GM18519 (cell line): ENCODE measurements around the gene ERBB4.

ENCODE experiments used
- ATAC-seq: cut with Tn5 transposase; IDR thresholded peaks from one replicate; pipeline ENCODE4 v1.9.1; 2021; ENCODE audit warnings: mild to moderate bottlenecking, moderate library complexity; ENCODE audit not compliant: unreplicated experiment, low FRiP score

The ERBB4 gene

DNA sequence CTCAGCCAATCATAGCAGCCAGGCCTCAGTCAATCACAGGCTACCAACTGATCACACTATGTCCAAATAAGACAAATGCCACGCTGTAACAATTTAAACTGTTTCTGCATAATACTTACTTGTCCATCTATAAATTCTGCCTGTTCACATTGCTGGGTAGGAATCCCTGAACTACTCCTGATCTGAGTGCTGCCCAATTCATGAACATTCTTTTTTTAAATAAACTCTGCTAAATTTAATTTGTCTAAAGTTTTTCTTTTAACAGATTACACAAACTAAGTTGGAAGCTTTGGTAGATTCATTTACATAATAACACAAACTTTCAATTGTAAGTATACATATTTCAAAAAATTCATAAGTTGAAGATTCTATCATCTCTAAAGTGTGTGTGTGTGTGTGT is 583.0 kb downstream of the ERBB4 start:
- ATAC-seq: no peak

DNA sequence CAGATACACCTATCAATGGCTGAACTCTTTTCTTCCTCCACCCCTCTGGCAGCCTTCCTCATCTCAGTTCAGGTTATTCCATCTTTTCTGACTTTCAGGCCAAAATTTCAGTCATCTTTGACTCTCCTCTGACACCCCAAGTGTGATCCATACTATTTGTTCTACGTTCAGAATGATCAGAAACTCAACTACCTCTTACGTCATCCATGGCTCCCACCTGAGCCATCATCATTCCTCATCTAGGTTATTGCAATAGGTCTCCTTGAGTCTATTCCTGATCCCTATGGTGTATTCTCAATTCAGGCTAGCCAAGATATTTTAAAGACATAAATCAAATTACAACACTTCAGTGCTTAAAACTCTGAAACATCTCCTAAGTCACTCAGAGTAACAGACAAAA is 589.7 kb downstream of the ERBB4 start:
- ATAC-seq: no peak

DNA sequence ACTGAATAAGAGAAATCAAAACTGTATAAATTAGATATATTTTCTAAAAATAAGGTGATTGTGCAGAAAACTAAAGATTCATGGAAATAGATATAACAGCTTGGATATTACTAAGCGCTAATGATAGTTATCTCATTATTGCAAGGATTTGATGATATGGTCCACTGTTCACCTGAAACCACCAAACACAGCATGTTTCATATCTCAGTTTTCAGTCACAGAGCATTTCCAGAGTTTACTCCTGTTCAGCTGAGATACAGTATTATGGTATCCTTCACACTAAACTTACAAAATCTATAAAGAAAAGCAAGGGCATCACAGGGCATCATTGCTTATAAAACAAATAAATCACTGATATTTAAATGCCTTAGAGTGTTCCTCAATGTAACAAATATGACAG is 591.6 kb downstream of the ERBB4 start:
- ATAC-seq: no peak

DNA sequence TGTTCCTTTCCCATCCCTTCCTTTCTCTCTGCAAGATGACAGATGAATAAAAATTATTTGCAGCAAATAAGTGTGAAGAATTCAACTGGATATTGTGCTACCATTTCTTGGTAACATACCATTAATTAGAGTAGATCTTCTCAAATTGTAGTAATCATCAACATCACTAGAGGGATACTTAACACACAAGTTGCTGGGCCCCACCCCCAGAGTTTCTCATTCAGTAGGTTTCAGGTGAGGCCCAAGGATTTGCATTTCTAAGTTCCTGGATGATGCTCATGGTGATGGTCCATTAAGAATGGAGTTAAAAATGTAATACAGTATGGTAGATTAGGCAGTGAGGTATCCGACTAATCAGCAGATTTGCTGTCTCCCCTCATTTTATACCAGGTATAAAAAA is 594.0 kb downstream of the ERBB4 start:
- peak; percentile 80 for ATAC-seq

DNA sequence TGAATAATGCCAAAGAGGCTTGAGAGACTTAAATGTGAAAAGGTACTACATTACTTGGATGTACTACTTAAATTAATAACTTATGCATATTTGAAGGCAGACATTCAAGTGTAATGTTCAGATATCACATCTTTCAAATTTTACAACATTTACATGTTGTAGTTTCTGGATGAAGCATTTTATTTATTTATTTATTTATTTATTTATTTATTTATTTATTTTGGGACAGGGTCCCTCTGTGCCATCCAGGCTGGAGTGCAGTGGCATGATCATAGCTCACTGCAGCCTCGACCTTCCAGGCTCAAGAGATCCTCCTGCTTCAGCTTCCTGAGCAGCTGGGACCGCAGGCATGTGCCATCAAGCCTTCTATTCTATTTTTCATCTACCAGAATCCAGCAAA is 596.4 kb downstream of the ERBB4 start:
- ATAC-seq: no peak

DNA sequence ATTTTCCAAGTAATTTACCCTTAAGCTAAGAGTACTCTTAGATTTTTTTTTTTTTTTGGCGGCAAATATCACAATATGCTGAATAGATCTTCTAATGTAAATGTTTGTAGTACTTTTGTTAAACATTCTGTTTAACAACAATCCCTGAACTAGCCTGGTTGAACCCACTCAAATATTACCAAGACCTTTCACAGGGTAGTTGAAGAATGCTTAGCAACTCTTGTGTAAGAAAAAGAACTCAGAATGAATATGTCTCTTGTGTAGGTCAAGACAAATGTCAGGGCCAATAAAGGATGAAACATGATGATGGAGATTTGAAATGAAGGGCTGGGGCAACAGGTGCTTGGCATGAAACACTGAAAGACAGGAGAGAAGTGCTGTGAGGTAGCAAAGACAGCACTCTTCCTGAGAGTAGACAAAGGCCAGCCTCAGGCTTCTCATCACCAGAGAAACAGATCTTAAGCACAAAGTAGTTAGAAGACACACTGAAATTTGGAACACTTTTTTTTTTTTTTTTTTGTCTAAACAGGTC is 597.3 kb downstream of the ERBB4 start:
- ATAC-seq: no peak

DNA sequence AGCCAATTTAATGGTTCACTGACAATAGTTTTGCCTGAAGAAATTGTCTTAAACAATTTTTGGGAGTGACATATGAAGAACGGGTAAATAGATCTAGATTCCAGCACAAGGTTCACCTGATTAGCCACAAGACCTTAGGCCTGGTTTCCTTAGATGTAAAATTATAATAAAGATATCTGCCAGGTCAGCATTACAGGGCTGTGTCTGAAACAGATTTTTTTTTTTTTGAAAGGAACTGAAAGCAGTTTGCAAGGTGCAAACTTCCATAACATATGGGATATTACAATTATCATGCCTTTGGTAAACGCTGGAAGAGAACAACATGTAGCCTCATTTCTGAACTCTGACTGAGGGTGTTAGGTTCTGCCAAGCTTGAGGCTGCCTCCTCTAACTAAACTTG is 599.4 kb downstream of the ERBB4 start:
- ATAC-seq: no peak

DNA sequence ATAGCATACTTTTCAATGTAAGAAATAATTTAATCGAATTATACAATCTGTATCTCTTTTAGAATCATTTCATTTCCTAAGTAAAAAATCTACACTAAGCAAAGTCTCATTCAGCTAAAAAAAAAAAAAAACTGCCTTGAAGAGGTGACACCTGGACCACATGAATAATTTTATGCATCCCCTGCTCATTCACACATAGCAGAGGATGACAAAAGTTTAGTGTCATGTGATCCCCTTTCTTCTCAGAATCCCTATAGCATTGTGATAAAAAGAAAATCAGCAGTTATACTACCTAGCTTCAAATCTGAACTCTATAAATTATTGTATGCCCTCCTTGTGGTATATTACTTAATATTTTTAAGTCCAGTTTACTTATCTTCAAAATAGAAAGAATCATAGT is 603.8 kb downstream of the ERBB4 start:
- no peak for ATAC-seq

DNA sequence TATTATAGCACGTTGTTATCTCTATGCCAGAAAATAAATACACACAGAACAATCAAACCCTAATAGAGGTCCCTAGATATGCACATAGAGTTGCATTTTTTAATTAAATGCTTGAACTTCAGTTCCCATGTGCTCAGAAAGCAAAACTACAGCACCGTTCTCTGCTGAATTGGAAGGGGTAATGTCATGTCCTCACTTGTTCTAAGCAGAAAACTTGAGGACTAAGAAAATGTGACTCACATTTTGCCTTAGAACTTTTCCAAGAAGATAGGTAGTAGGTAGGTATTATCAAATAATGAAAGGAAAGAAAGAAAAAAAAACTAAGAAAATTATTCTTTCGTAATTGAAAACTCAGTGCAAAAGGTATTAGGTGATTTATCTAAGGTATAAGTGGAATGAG is 607.3 kb downstream of the ERBB4 start:
- ATAC-seq: no peak

DNA sequence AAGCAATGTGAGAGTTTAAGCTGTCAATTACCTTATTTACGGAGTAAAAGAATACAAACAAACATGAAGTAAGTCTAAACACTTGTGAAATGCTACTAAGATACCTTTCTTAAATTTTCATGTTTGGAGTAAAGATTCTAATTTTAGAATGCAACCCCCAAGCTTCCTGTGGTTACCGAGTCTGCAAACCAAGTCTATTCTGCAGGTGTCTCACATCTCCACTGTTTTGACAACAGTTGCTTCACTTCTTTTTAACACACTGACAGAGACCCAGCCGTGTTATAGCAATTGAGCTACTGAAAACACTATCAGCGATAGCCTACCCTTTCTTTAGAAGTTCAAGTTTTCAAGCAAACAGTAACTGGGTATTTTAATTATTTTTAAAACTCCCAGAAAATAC is 608.3 kb downstream of the ERBB4 start:
- peak; percentile 96 for ATAC-seq

DNA sequence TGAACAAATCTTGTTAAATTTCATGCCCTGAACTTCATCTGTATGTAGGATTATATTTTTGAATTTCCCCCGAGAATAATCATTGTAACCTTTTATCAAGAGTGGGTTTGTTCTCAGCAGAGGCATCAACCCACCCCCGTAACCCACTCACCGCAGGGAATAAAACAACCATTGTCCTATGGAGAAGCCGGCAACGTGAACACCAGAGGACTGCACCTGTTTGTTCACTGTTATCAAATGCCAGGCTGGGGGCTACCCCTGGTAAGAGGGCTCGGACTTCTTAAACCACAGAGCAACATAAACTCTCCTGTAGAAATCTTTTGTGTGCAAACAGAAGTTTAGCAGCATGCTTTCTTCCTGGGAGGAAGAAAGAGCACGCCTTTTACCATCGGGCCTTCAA is 610.4 kb downstream of the ERBB4 start:
- ATAC-seq: no peak

DNA sequence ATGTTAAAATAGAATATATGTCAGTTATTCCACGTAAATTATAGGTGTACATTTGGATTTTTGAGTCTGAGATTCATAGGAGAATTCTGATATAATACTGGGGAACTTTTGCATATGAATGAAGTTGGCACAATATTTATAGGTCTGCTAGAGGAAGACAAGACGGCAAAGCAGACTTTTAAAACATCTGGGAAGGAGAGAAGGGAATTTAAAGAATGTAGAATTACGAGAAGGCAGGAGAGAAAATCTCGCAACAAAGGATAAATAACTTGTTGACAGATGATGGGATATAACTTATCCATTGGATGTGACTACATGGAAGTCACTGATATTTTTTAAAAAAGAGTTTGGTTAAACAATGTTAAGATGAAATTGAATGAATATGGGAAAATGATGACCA is 615.6 kb downstream of the ERBB4 start:
- no peak for ATAC-seq

DNA sequence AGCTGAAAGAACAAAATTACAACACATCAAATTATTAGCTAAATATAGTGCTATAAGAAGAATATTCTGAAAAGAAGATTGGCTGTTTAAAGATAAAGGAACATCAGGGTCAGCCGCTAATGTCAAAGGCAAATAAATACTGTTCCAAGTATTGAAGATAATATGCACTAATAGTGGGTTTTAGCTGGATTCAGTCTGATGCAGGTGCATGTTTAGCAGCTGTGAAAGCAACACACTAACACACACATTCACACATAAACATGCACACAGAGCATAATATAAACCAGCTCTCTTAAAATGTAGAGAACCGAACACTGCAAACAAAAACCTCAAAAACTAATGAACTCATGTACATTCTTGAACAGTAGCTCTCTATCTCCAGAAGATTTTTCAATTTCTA is 634.6 kb downstream of the ERBB4 start:
- ATAC-seq: no peak

DNA sequence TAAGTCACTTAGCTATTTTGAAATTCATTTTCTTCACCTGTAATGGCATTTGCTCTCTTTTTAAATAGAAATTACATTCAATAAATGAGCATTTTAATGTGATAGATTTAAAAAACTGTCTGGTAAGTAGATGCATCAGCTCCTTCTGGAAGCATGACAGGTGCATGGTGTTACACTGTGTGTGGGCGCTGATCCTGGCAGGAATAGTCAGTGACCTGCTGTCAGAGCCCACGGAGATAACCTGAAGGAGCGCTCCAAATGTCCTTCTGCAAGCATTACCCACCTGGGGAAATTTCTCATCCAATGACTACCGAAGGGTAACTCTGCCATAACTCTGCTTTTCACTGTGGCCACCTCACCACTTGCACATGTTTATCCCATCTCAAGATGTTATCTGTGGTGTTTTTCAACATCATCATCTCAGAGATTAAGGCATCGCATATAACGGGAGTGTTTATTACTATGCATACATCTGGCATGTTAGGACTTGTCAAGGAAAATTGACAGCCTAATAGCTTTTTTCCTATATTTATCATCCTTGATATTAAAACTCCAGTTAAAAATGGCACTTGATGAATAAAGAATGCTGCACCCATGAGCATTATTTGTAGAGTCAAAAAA is 637.3 kb downstream of the ERBB4 start:
- ATAC-seq: no peak

DNA sequence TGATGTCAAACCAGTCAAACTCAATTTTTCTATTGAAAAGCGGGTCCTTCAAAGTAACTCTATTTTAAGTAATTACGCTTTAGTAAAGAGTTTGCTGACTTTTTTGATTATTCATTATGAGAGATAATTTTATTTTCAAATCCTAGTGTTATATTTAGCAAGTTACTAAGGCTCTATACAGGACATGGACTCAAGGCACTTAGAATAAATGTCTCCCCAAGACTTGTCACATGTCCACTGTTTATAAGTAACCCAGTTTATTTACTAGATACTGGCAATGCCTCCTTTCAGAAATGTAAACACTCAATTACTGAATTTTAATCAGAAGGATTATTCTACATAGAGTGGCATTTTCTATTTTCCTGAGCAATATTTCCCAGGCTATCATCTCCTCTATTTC is 638.1 kb downstream of the ERBB4 start:
- ATAC-seq: no peak

DNA sequence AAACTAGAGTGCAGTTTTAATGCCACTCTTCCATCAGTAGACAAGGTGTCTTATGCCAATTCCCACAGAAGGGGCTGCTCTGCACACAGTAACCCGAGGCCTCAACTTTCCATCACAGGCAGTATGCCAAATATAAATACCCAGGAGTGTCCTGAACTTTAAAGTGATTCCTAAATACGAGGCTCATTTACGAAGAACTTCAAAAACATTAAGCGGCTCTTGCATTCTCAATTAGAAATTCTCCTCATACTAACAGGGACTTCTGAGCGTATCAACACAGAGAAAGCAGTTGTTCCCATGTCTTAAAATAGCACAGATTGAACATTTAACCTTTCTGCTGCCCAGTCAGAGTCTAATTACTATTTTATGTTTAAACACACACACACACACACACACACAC is 638.6 kb downstream of the ERBB4 start:
- no peak for ATAC-seq

DNA sequence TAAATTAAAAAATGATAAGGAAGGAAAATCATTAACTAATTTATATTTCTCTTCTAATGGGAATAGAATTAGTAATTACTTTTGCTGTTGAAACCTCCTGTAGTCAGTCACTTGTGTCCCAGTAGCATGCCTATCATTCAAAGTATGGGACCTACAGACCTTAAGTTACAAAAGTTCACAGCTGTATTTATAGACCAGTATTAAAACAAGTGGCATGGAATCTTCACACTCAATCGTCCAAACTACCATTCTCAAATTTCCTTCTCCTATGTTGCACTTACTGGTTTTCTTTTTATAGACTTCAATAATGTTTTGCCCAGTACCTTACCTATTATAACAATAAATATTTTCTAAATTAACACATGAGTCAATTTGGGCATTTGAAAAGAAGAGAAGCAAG is 639.9 kb downstream of the ERBB4 start:
- ATAC-seq: no peak

DNA sequence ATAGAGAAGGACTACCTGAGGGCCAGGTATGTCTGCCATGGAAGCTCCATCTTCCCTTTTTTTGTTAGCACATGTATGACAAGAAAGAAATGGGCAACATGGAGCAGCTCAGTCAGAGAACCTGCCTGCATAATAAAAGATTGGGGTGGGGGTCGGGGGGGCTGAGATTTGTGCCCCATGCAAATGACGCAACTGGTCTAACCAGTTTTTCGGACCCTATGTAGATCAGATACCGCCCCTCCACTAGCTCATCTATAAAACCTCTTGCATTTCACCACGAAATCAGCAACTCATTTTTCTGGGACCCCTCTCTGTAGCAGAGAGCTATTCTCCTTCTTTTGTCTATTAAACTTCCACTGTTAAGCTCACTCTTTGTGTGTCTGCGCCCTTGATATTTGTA is 657.2 kb downstream of the ERBB4 start:
- no peak for ATAC-seq

DNA sequence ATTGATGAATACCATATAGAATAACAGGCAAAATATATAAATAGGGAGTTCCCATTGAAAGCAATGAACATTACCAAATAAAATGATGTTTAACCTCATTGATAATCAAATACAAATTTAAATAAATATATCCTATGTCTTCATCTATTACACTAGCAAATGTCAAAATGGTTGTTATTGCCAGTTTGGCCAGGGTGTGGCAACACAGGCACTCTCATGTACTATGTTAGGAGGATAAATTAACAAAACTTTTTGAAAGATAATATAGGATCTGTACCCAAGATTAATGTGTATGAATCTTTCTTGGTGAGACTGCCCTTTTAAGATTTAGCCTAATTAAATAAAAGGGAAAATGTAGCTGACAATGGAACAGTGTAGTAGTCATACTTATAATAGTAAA is 659.3 kb downstream of the ERBB4 start:
- ATAC-seq: no peak

DNA sequence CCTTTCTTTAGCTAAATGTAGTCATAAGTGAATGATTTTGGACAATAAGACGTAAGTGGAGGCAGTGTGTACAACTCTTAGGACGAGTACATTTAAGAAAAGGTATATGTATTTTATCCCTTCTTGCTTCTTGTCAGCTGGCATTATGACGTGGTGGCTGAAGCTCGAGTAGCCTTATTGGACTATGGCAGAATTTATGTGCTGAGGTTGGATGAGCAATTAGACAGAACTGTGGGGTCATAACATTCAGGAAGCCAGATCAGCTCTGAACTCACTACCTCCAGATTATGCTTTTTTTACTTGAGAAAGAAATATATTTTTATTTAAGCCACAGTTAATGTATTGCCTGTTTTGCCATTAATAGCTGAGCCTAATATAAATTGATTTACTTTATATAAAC is 661.5 kb downstream of the ERBB4 start:
- no peak for ATAC-seq

DNA sequence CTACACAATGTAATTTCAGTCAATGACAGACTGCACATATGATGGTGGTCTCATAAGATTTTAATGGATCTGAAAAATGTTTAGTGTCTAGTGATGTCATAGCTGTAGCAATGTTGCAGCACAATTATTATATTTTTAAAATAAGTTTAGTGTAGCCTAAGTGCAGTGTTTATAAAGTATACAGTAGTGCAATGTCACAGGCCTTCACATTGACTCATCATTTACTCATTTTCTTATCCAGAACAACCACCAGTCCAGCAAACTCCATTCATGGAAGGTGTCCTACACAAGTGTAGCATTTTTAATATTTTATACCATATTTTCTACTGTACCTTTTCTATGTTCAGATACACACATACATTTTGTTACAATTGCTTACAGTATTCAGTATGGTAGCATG is 663.1 kb downstream of the ERBB4 start:
- ATAC-seq: no peak

DNA sequence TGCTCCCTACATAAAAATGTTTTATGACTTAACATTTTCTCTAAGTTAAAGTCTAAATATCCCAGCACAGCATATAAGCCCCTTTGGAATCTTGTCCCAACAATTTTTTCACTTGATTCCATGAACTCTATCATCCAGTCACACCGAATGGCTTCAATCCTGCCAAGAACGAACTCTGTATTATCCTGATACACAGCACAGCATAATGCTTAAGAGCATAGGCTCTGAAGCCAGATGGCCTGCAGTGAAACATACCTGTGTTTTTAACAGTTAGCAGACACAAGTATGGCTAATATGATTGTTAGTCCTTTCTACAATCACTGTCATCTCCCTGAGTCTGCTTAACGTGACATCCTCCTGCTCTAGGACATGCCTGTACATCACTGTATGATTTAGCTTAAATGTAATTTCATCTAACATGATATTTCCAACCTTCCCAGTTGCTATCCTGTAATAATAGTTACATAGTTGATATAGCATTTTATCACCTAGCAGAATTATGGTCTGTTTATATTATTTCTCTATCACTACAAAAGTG is 669.5 kb downstream of the ERBB4 start:
- ATAC-seq: no peak
